ENCODE results near the gene FCMR.
"Not testable (repeated sequence)": the region's sequence is repeated elsewhere in the genome, so short reads cannot be mapped to it uniquely, and the experiment has no call there.

Gene FCMR

DNA sequence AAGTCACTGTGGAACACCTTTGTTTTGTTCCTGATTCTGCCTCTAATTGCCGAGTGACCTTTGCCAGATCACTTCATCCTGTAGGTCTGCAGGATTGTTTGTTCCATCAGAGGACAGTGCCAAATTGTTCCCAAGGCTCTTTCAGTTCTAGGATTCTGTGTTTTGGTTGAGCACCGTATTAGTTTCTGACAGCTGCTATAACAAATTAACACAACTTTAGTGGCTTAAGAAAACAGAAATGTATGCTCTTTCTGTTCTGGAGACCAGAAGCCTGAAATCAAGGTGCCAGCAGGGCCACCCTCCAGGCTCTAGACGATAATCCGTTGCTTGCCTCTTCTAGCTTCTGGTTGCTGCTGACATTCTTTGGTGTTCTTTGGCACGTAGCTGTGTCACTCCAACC, 27.9 kb upstream of the FCMR start:
- no peak for DNase-seq

GRCh38 chr1:206949208-206949607, 27.5 kb upstream of the FCMR start:
- peak; percentile 47 to 80 for DNase-seq

- DNase-seq = peak; percentile 47 to 62
Observed at GRCh38 chr1:206947255-206947654, 25.5 kb upstream of the FCMR start.

- no peak for DNase-seq
Observed at GRCh38 chr1:206946261-206946660, 24.5 kb upstream of the FCMR start, which contains the start of gene PIGR. Gene PIGR, minus strand, starts transcription at chr1:206946466. Its CDS starts 5,935 bp downstream, at chr1:206940531.

GRCh38 chr1:206945779-206946178, 24.0 kb upstream of the FCMR start:
- no peak for DNase-seq

GRCh38 chr1:206944703-206945102, 23.0 kb upstream of the FCMR start:
- no peak for DNase-seq

GRCh38 chr1:206941766-206942418, 20.2 kb upstream of the FCMR start:
- no peak for DNase-seq

DNA sequence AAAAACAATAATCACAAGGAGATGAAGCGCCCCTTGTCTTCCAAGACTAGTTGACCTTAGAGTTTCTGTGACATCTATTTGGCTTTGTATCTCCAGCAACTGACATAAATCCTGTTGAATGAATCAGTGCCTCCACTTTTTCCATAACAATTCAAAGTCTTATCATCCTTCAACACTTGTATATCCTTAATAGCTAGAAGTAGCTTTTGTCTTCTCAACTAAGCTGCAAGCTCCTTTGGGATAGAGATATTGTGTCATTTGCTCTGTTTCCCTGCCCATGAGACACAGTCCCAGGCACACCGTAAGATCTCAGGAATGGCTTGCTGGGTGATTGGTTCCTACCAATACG, 18.8 kb upstream of the FCMR start:
- DNase-seq = no peak

DNA sequence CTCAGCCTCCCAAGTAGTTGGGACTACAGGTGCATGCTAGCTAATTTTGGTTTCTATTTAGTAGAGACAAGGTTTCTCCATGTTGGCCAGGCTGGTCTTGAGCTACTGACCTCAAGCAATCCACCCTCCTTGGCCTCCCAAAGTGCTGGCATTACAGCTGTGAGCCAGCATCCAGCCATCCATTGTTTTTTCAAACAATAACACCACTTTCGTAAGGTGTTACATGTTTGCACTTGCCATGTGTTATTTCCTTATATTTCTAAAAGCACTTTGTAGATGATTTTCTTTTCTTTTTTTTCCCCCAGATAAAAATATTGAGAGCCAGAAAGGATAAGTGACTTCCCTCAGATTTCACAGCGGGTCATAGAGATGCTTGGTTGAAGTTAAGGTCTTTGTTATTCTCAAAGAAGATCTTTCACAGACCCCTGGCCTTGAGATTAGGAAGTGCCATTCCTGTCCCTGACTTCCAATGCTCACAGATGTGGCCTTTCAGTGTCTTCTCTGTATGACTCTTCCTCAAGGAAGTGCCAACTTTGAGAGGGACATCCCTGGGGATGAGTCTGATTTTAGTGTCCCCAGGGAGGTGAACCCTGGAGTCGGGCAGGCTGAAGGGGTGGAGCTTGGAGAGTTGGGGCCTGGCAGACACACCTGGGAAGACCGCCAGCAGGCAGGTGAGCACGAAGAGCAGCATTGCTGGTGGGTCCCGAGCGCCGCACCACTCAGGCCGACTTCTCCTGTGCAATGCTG, 18.3 kb upstream of the FCMR start:
- DNase-seq = no peak

DNA sequence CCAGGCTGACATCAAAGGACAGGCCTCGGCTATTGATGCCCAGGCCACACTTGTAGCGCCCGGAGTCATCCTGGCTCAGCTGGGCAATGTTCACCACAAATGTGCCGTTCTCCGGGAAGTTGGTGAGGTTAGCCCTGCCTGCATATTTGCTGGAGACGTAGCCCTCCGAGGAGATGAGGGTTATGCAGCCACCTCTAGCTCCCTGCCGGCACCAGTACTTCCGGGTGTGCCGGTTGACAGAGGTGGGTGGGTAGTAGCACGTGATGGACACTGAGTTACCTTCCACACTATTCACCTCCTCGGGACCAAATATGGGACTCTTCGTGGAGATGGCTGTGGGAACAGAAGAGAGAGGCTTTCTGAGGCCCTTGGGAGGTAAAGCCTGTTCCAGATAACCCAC, 17.4 kb upstream of the FCMR start:
- no peak for DNase-seq

DNA sequence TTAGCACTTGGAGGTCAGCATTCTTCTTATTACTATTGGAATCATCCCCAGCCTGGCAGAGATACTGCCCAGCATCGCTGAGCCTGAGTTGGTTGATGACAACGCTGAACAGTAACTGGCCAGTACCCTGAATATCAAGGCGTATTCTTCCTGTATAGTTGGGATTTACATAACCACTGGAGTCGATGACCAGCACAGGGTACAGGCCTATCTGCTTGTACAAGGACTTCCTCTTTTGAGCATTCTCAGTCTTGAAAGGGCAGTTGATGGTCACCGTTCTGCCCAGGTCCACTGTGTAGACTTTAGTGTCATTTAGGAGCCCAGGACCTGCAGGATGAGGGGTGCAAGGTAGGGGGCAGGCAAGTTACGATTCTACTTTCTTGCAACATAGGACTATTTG, 15.7 kb upstream of the FCMR start:
- peak in 1 of 2 donors; percentile 31 for DNase-seq

DNA sequence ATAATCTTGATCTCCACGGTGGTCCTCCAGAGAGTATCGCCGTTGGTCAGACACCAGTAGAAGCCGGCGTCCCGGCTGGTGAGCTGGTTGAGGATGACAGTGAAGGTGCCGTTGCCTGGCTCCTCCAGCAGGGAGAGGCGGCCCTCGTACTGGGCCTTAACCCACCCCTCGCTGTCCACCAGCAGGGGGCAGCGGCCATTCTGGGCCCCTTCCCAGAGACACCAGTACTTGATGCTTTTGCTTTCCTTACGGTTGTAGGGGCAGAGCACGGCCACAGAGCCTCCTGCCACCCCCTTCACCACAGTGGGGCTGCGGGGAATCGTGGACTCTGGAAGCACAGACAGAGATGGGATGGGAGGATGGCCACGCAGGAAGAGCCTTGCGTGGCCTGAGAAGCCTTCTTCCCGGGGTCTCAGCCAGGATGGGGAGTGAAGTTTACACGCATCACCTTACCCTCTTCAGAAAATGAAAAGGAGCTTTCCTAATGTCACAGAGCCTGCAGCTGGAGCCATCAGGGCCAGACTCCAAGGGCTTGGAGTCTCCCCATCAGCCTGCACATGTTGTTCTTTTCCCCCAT, 13.8 kb upstream of the FCMR start:
- DNase-seq = peak; percentile 68 to 73

DNA sequence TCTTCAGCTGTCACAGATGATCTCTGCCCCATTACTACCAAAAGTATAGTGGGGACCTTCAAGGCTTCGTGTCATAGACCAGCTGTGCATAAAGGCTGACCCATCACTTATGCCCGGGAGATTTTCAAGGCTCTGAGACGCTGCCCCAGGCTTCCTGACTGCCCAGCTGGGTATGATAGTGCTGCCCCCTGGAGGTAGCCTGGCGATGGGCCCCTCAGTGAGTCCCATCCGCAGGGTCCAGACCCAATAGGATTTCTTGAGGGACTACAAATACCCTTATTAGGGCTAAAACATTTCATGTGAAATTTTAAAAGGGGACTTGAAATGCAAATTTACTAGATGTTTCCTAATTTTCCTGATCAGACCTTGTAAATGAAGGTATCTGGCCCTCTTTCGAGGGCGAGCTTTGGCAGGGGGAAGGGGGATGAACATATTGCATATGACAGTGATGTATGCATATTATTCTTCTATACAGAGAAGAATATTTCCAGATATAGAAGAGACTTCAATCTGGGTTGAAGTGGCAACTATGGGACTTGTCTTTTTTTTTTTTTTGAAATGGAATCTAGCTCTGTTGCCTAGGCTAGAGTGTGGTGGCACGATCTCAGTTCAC, 11.7 kb upstream of the FCMR start:
- DNase-seq = peak; percentile 59 to 79

DNA sequence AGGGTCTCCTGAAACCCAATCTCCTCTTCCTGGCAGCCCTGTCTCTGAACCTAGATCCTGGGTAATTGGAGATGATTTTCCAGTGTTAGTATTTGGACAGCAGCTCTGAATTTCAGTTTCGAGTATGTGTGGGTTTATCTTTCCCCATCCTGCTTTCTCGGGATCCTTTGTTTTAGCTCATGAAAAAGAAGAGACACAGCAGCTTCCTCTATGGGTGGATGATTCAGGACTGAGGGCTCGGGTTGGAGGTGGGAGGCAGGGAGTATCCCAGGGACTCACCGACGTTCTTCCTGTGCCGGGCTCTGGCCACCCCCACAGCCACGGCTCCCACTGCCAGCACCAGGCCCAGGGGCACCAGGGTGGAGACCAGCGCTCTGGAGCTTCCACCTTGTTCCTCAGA, 10.4 kb upstream of the FCMR start:
- DNase-seq = peak; percentile 63 to 84

- DNase-seq = no peak
Observed at GRCh38 chr1:206931709-206932108, 10.0 kb upstream of the FCMR start.

DNA sequence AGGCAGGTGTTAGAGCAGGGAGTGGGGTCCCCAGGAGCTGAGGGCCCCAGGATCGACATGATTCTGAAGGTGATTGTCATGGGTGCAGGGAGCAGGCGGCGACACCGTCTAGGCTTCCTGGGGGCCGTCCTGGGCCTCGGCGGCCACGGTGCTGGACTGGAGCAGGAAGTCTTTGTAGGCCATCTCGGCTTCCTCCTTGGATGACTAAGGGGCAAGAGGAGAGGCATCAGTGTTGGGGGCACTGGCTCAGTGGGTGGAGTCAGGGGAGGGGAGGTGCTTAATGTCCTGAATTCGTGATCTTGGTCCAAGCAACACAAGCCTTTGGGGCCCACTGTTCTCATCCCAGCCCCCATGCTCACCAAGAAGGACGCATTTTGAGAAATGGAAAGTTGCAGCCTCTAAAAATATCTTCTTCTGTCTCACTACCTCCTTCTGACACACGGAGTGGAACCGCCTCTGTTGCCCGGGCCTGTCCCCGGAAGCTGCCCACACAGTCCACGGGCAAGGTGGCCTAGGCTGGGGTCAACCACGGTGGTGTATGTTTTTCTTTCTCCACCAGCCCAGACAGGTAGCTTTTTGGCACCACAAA, 8.6 kb upstream of the FCMR start:
- peak; percentile 69 to 82 for DNase-seq

DNA sequence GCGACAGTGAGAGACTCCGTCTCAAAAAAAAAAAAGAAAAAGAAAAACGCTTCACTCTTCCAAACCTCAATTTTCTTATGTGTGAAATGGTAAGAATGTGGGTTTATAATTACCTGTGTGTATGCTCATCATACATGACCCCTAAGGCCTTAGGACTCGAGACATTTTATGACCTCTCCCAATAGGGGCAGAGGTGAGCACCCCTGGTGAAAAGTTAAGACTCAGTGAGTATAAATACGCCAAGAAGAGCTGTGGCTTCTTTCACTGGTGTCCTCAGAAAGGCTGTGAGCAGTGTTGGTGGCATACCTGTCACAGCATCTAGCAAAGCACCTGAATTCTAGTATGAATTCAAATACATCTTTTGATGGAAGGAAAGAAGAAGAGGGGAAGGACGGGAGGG, 7.8 kb upstream of the FCMR start:
- DNase-seq = no peak

DNA sequence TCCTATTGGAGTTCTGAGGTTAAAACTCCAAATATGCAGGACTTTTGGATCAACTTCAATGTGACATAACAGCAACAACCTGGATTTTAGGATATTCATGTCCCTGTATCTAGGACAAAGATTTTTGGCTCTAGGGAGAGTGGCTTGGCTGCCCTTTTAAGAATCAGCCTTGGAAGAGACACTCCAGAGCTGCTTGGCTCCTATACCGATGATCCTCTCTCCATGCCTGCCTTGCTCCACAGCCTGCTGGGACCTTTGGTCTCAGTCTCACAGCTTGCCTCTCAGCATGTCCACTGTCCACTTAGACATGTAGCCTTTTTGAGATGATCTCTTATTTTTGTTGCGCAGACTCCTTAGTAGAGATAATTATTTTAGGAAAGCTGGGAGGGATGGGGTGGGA, 4.5 kb upstream of the FCMR start:
- no peak for DNase-seq

GRCh38 chr1:206925106-206925736, 3.5 kb upstream of the FCMR start:
- DNase-seq = peak; percentile 96

GRCh38 chr1:206924592-206925105, 2.9 kb upstream of the FCMR start:
- peak; percentile 40 to 82 for DNase-seq

DNA sequence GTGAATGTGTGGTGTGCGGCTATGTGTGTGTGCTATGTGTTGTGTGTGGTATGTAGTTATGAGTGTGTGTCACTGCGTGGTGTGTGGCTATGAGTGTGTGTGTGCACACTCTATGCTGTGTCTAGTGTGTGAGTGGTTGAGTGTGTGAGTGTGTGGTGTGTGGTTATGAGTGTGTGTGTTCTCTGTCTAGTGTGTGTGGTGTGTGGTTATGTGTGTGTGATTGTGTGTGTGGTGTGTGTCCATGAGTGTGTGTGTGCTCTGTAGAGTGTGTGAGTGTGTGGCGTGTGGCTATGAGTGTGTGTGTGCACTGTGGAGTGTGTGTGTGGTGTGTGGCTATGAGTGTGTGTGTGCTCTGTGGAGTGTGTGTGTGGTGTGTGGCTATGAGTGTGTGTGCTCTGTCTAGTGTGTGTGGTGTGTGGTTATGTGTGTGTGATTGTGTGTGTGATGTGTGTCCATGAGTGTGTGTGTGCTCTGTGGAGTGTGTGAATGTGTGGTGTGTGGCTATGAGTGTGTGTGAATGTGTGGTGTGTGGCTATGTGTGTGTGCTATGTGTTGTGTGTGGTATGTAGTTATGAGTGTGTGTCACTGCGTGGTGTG, 2.3 kb upstream of the FCMR start:
- DNase-seq = not testable (repeated sequence)

Measured in inflammatory macrophage (primary cell).